ENCODE measurements around the gene XRN2.

The XRN2 gene

DNA sequence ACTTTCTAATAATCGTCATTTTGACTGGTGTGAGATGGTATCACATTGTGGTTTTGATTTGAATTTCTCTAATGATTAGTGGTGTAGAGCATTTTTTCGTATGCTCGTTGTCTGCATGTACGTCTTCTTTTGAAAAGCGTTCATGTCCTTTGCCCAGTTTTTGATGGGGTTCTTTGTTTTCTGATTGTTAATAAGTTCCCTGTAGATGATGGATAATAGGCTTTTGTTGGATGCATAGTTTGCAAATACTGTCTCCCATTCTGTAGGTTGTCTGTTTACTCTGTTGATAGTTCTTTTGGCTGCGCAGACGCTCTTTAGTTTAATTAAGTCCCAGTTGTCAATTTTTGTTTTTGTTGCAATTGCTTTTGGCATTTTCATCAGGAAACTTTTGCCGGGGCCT, 32.3 kb upstream of the XRN2 start:
- H3K27ac ChIP-seq (ENCODE audit: low read length) = no peak overlapping the region
- H3K4me1 ChIP-seq (ENCODE audit: low read length) = peaks cover 10% of the 10 kb centered on the region
- no peak overlapping the region for H3K4me2 ChIP-seq (ENCODE audit: low read length)
- no peaks in the 10 kb centered on the region for H3K9me3 ChIP-seq (ENCODE audit: insufficient read depth, low read length)
- no peaks in the 10 kb centered on the region for H3K79me2 ChIP-seq (ENCODE audit: low read length)
- no peak overlapping the region for H2AFZ ChIP-seq (ENCODE audit: low read depth, low read length)
- no peaks in the 10 kb centered on the region for H3K36me3 ChIP-seq (replicated peaks; ENCODE audit: low read depth, low read length)
- no peak overlapping the region for H3K9ac ChIP-seq (ENCODE audit: low read length)
- no peak for TF ChIP-seq EZH2phosphoT487 (IDR thresholded peaks at IDR 0.05; ENCODE audit: low read depth)
- TF ChIP-seq, protein P1, sequence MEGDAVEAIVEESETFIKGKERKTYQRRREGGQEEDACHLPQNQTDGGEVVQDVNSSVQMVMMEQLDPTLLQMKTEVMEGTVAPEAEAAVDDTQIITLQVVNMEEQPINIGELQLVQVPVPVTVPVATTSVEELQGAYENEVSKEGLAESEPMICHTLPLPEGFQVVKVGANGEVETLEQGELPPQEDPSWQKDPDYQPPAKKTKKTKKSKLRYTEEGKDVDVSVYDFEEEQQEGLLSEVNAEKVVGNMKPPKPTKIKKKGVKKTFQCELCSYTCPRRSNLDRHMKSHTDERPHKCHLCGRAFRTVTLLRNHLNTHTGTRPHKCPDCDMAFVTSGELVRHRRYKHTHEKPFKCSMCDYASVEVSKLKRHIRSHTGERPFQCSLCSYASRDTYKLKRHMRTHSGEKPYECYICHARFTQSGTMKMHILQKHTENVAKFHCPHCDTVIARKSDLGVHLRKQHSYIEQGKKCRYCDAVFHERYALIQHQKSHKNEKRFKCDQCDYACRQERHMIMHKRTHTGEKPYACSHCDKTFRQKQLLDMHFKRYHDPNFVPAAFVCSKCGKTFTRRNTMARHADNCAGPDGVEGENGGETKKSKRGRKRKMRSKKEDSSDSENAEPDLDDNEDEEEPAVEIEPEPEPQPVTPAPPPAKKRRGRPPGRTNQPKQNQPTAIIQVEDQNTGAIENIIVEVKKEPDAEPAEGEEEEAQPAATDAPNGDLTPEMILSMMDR (IDR thresholded peaks at IDR 0.05; ENCODE audit: low read depth, low read length) = no peak
- no peak overlapping the region for H3K4me3 ChIP-seq (ENCODE audit: low read length)
- no peaks in the 10 kb centered on the region for H4K20me1 ChIP-seq (ENCODE audit: insufficient read depth, low read length)
- peaks cover 3% of the 10 kb centered on the region; the same call in 1 of the 2 replicates for H3K27me3 ChIP-seq (ENCODE audit: low read depth, low read length)

DNA sequence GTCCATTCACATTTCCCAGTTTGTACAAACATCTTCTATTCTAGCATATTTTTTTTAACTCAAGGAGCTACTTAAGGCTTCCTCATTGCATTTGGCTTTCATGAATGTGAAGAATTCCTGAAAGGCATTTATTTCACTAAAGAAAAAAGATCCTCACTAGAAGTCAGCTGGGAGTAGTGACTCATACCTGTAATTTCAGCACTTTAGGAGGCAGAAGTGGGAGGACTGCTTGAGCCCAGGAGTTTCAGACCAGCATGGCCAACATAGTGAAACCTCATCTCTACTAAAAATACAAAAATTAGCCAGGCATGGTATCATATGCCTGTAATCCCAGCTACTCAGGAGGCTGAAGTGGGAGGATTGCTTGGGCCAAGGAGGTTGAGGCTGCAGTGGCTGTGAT, 30.9 kb upstream of the XRN2 start:
- no peaks in the 10 kb centered on the region for H3K79me2 ChIP-seq (ENCODE audit: low read length)
- no peak overlapping the region for H3K4me2 ChIP-seq (ENCODE audit: low read length)
- TF ChIP-seq, protein P1 (IDR thresholded peaks at IDR 0.05; ENCODE audit: low read depth, low read length) = no peak
- no peak for TF ChIP-seq EZH2phosphoT487 (IDR thresholded peaks at IDR 0.05; ENCODE audit: low read depth)
- no peak overlapping the region for H2AFZ ChIP-seq (ENCODE audit: low read depth, low read length)
- no peaks in the 10 kb centered on the region for H3K36me3 ChIP-seq (replicated peaks; ENCODE audit: low read depth, low read length)
- H3K27ac ChIP-seq (ENCODE audit: low read length) = no peak overlapping the region
- peaks cover 10% of the 10 kb centered on the region for H3K4me1 ChIP-seq (ENCODE audit: low read length)
- no peak overlapping the region for H3K9ac ChIP-seq (ENCODE audit: low read length)
- no peaks in the 10 kb centered on the region for H3K9me3 ChIP-seq (ENCODE audit: insufficient read depth, low read length)
- no peaks in the 10 kb centered on the region for H4K20me1 ChIP-seq (ENCODE audit: insufficient read depth, low read length)
- no peak overlapping the region for H3K4me3 ChIP-seq (ENCODE audit: low read length)
- H3K27me3 ChIP-seq (ENCODE audit: low read depth, low read length) = peaks cover 3% of the 10 kb centered on the region; the same call in 1 of the 2 replicates

GRCh38 chr20:21272679-21273078, 30.5 kb upstream of the XRN2 start:
- H3K9ac ChIP-seq (ENCODE audit: low read length) = no peak overlapping the region
- H3K27me3 ChIP-seq (ENCODE audit: low read depth, low read length) = peaks cover 3% of the 10 kb centered on the region; the same call in 1 of the 2 replicates
- H3K9me3 ChIP-seq (ENCODE audit: insufficient read depth, low read length) = no peaks in the 10 kb centered on the region
- H3K27ac ChIP-seq (ENCODE audit: low read length) = no peak overlapping the region
- H3K4me2 ChIP-seq (ENCODE audit: low read length) = no peak overlapping the region
- peaks cover 10% of the 10 kb centered on the region for H3K4me1 ChIP-seq (ENCODE audit: low read length)
- H4K20me1 ChIP-seq (ENCODE audit: insufficient read depth, low read length) = no peaks in the 10 kb centered on the region
- H2AFZ ChIP-seq (ENCODE audit: low read depth, low read length) = no peak overlapping the region
- no peak overlapping the region for H3K4me3 ChIP-seq (ENCODE audit: low read length)
- H3K79me2 ChIP-seq (ENCODE audit: low read length) = no peaks in the 10 kb centered on the region
- H3K36me3 ChIP-seq (replicated peaks; ENCODE audit: low read depth, low read length) = no peaks in the 10 kb centered on the region
- TF ChIP-seq, protein P1 (IDR thresholded peaks at IDR 0.05; ENCODE audit: low read depth, low read length) = no peak
- no peak for TF ChIP-seq EZH2phosphoT487 (IDR thresholded peaks at IDR 0.05; ENCODE audit: low read depth)

DNA sequence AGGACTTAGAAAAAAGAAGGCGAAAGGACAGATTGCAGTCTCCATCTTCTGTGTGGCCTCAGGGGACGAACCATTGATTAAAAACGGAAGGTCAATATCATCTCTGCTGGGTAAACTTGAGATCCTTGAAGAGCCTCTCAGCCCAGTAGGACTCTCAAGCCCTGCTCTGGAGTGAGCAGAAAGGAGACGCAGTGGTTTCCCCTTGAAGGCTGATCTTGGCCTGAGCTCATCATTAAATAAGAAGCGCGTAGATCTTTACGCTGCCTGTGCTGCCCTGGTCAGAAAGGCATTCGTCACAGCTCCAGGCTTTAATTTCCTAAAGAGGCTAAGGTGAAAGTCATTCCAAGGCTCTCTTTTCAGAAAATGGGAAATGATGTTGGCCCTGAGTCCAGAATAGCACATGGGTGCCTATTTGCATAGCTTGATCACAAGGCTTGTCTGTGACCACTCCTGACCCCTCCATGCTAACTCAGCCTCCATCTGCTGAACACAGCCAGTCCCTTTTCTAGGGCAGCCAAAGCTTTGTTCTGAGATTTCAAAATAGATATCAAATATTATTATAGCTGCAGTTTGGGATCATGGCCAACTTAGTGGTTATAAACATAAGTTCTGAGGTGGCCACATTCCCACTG, 29.3 kb upstream of the XRN2 start:
- Histone ChIP-seq H3K27me3 (ENCODE audit: low read depth, low read length) (peaks cover 3% of the 10 kb centered on the region; the same call in 1 of the 2 replicates), H3K27ac (ENCODE audit: low read length) (no peak overlapping the region), H3K9me3 (ENCODE audit: insufficient read depth, low read length) (no peaks in the 10 kb centered on the region), H2AFZ (ENCODE audit: low read depth, low read length) (no peak overlapping the region), H3K4me1 (ENCODE audit: low read length) (peaks cover 10% of the 10 kb centered on the region), H3K4me2 (ENCODE audit: low read length) (no peak overlapping the region), H3K9ac (ENCODE audit: low read length) (no peak overlapping the region), H3K4me3 (ENCODE audit: low read length) (no peak overlapping the region), H4K20me1 (ENCODE audit: insufficient read depth, low read length) (no peaks in the 10 kb centered on the region), H3K79me2 (ENCODE audit: low read length) (no peaks in the 10 kb centered on the region), H3K36me3 (replicated peaks; ENCODE audit: low read depth, low read length) (no peaks in the 10 kb centered on the region)
- TF ChIP-seq EZH2phosphoT487 (IDR thresholded peaks at IDR 0.05; ENCODE audit: low read depth) = no peak
- TF ChIP-seq, protein P1 (IDR thresholded peaks at IDR 0.05; ENCODE audit: low read depth, low read length) = no peak

Data from OCI-LY3 (cell line).